Caki2 (cell line): ENCODE measurements around the gene CCM2L. TPM values are rescaled to one million over a fixed set of nuclear protein-coding genes. Genes with fewer than 3 reads are reported as not detected.

ENCODE experiments used
- DNase-seq: peaks from one replicate; pipeline ENCODE4 v3.0.0-alpha.2; 2015; ENCODE audit warnings: low read depth
- in situ Hi-C: cut with HindIII; loops from 2 replicates; pipeline ENCODE4 v1.10.0; 2016; ENCODE audit warnings: low sequenced_read_pairs, low pct_unique_long_range_greater_than_20kb, mixed read lengths
- total RNA-seq: library from RNA; depleted of rRNA; stranded (reverse); fragments of >200 nt; shearing (Covaris generic); gene quantifications from 2 replicates; pipeline ENCODE4 v1.2.3, GENCODE V29; 2014; ENCODE audit warnings: low replicate concordance

The CCM2L gene
- total RNA-seq, 1 experiment from 2014 or later: 29.4 TPM

GRCh38 chr20:31989030-31989645, 21.1 kb upstream of the CCM2L start:
- in situ Hi-C loops: no loop called here
- no peak for DNase-seq

- DNase-seq: no peak
- in situ Hi-C loops: no loop called here
Measured at GRCh38 chr20:31990641-31991338, 19.4 kb upstream of the CCM2L start.

- DNase-seq: no peak
Measured at GRCh38 chr20:31991339-31991705, 18.9 kb upstream of the CCM2L start.

GRCh38 chr20:31992086-31992485, 18.2 kb upstream of the CCM2L start:
- no peak for DNase-seq

More at GRCh38 chr20:31991339-31991705, 18.9 kb upstream of the CCM2L start:
- in situ Hi-C loops: no loop called here

GRCh38 chr20:31996996-31997395, 13.2 kb upstream of the CCM2L start:
- in situ Hi-C loops: no loop called here
- DNase-seq: no peak

More at GRCh38 chr20:31992086-31992485, 18.2 kb upstream of the CCM2L start:
- in situ Hi-C loops: no loop called here

GRCh38 chr20:31998246-31998645, 12.0 kb upstream of the CCM2L start:
- DNase-seq: no peak
- in situ Hi-C loops: no loop called here

GRCh38 chr20:32003325-32003724, 6.9 kb upstream of the CCM2L start:
- in situ Hi-C loops: no loop called here
- no peak for DNase-seq

GRCh38 chr20:32004963-32005362, 5.3 kb upstream of the CCM2L start:
- DNase-seq: peak; percentile 41
- in situ Hi-C loops: no loop called here

- no peak for DNase-seq
- in situ Hi-C loops: no loop called here
Measured at GRCh38 chr20:32006053-32006452, 4.2 kb upstream of the CCM2L start.

GRCh38 chr20:32006841-32007786, 3.1 kb upstream of the CCM2L start:
- in situ Hi-C loops: no loop called here
- DNase-seq: no peak

GRCh38 chr20:32007787-32008616, 2.2 kb upstream of the CCM2L start:
- in situ Hi-C loops: no loop called here
- DNase-seq: no peak

- DNase-seq: no peak
- in situ Hi-C loops: no loop called here
Measured at GRCh38 chr20:32009564-32009963, 674 bp upstream of the CCM2L start.

- no peak for DNase-seq
- in situ Hi-C loops: no loop called here
Measured at GRCh38 chr20:32010666-32011065, 428 bp downstream of the CCM2L start.

- in situ Hi-C loops: no loop called here
- DNase-seq: no peak
Measured at GRCh38 chr20:32012159-32012688, 2.0 kb downstream of the CCM2L start.

GRCh38 chr20:32013326-32013725, 3.1 kb downstream of the CCM2L start:
- no peak for DNase-seq

GRCh38 chr20:32017711-32018251, 7.5 kb downstream of the CCM2L start:
- DNase-seq: no peak
- in situ Hi-C loops: no loop called here

More at GRCh38 chr20:32013326-32013725, 3.1 kb downstream of the CCM2L start:
- in situ Hi-C loops: no loop called here

GRCh38 chr20:32018269-32019155, 8.3 kb downstream of the CCM2L start:
- DNase-seq: peak; percentile 92
- in situ Hi-C loops: no loop called here
